IgD-negative memory B cell (primary cell): ENCODE results near the gene IFIT1. TPM values are rescaled to one million over a fixed set of nuclear protein-coding genes. Genes with fewer than 3 reads are reported as not detected.
"Not testable (repeated sequence)": the region's sequence is repeated elsewhere in the genome, so short reads cannot be mapped to it uniquely, and the experiment has no call there.

Source experiments
- H3K27ac Mint-ChIP-seq, 3 donors: one replicate each; pipeline ENCODE4 v1.8.0; 2020 to 2022; ENCODE audit warnings: mild to moderate bottlenecking in 3 of 3, mixed read lengths in 3 of 3, moderate library complexity in 1 of 3
- H3K27me3 Mint-ChIP-seq: one replicate; pipeline ENCODE4 v1.8.0; 2021; ENCODE audit warnings: mixed read lengths
- H3K36me3 Mint-ChIP-seq: one replicate; pipeline ENCODE4 v1.8.0; 2020; ENCODE audit warnings: mild to moderate bottlenecking, mixed read lengths
- H3K4me1 Mint-ChIP-seq, 3 donors: one replicate each; pipeline ENCODE4 v1.8.0; 2020 to 2022; ENCODE audit warnings: mixed read lengths in 3 of 3, mild to moderate bottlenecking in 1 of 3
- H3K4me3 Mint-ChIP-seq, 4 donors: one replicate each; pipeline ENCODE4 v1.8.0; 2020 to 2022; ENCODE audit warnings: mild to moderate bottlenecking in 4 of 4, mixed read lengths in 4 of 4, moderate library complexity in 3 of 4
- H3K9me3 Mint-ChIP-seq, 3 donors: one replicate each; pipeline ENCODE4 v1.8.0; 2020 to 2021; ENCODE audit warnings: mixed read lengths in 3 of 3, mild to moderate bottlenecking in 1 of 3
- polyA plus RNA-seq: library from polyadenylated mRNA; unstranded; fragments of 300-500 nt; fragmentation: Illumina TruSeq; gene quantifications from one replicate; pipeline ENCODE4 v1.2.3, GENCODE V29; 2021

The IFIT1 gene
- 8.5 TPM for polyA plus RNA-seq

DNA sequence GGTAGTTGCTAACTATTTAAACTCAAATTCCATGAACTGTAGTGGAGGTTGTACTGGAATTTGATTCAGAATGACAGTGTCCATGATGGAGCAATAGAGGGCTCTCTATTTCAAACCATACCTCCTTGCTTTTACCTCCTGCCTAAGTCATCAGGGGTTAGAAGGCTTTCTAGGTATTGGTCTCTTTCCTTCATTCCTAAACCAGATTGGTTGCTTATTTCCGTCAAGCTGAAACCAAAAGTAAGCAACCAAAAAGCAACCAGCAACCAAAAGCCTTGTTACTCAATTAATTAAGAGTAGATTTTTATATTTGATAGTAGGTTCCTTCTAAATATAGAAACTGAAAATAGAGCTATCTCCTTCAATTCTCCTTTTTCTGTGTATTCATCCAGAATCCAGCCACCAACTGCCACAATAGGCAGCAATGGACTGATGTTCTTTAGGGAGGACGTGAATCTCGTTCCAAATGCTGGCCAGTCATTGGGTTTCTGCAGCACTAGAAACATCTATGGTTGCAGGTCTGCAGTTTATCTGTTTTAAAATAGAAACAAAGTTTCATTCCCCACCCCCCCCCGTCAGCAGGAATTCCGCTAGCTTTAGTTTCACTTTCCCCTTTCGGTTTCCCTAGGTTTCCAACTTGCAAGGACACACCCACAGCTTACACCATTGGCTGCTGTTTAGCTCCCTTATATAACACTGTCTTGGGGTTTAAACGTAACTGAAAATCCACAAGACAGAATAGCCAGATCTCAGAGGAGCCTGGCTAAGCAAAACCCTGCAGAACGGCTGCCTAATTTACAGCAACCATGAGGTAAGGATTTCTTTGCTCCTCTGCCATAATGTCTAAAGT is at the start of gene IFIT1:
IFIT1 (plus strand) TSS at position 717 of the 850 bp plus-strand sequence; CDS start at position 807, 90 bp downstream.
- peaks cover 16 to 29% (median 24%) of the 10 kb centered on the region in 3 donors for H3K4me1 Mint-ChIP-seq
- H3K27me3 Mint-ChIP-seq = no peaks in the 10 kb centered on the region
- H3K27ac Mint-ChIP-seq = peak within 1 kb of the TSS; percentile 55 to 95 (median 84)

DNA sequence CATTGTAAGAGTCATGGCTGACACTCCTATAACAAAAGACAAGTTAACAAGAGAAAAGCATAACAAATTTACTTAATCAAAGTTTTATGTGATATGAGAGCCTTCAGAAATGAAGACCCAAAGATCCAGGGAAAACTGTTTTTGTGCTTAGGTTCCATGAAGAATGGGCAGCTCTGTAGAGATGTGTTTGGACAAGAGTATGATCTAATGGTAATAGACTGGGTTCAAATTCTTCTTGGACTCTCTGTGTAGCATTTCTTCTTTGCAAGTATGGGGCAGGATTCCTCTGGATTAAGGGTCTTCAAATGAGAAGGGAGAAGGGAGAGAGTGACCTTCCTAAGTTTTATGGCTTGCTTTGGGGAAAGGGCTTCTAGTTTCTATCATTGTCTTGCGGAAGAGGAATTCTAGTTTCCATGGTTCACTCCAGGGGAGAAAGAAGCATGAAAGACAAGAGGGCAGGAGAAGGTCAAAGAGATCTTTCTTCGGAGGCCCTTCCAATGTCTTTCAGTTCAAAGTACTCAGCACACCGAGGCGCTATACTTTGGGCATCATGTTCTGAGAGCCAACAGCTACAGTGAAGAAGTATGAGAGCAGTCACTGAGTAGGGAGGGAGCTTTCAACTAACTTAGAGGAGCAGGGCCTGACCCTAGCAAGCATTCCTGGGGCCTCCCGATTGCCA is 49.2 kb upstream of the IFIT1 start:
- no peak overlapping the region for H3K27ac Mint-ChIP-seq
- H3K36me3 Mint-ChIP-seq = peaks cover 10% of the 10 kb centered on the region
- peaks cover 0 to 1% (median 0%) of the 10 kb centered on the region in 3 donors for H3K9me3 Mint-ChIP-seq
- H3K27me3 Mint-ChIP-seq = no peaks in the 10 kb centered on the region
- H3K4me3 Mint-ChIP-seq = no peak overlapping the region
- peaks cover 6 to 12% (median 9%) of the 10 kb centered on the region in 3 donors for H3K4me1 Mint-ChIP-seq

More for the DNA sequence above, at the start of gene IFIT1:
- Mint-ChIP-seq H3K9me3 (no peaks in the 10 kb centered on the region), H3K4me3 (peak within 1 kb of the TSS; percentile 83 to 95 (median 90)), H3K36me3 (peaks cover 7% of the 10 kb centered on the region)

DNA sequence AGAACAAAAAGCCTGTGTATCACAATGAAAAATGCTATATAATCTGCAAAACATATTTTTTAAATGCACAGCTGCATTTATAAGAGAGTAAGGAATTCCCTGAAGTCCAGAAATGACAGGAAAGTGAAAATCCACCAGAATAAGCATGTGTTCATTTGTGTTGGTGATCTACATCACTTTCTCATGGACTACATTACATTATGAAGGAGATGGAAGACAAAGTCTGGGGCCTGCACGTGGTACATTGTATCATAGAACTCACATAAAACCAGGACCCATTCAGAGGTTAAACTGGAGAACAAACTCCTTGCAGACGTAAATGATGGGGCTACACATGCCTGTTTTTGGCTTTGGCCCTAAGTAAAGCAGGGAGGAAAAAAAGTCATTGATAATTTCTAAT is 48.3 kb upstream of the IFIT1 start:
- Mint-ChIP-seq H3K36me3 (peaks cover 9% of the 10 kb centered on the region), H3K27ac (no peak overlapping the region), H3K9me3 (no peaks in the 10 kb centered on the region), H3K27me3 (no peaks in the 10 kb centered on the region), H3K4me1 (peaks cover 11 to 17% (median 16%) of the 10 kb centered on the region in 3 donors), H3K4me3 (no peak overlapping the region)

- Mint-ChIP-seq H3K36me3 (peaks cover 3% of the 10 kb centered on the region), H3K4me1 (peaks cover 17 to 25% (median 20%) of the 10 kb centered on the region in 3 donors), H3K27ac (no peak overlapping the region), H3K4me3 (no peak overlapping the region), H3K9me3 (no peaks in the 10 kb centered on the region), H3K27me3 (no peaks in the 10 kb centered on the region)
Measured at GRCh38 chr10:89345367-89346000, 46.9 kb upstream of the IFIT1 start.

- Mint-ChIP-seq H3K36me3 (no peaks in the 10 kb centered on the region), H3K27ac (no peak overlapping the region), H3K9me3 (no peaks in the 10 kb centered on the region), H3K27me3 (no peaks in the 10 kb centered on the region), H3K4me3 (no peak overlapping the region), H3K4me1 (peaks cover 25 to 37% (median 32%) of the 10 kb centered on the region in 3 donors)
Measured at GRCh38 chr10:89346405-89347254, 45.8 kb upstream of the IFIT1 start.

DNA sequence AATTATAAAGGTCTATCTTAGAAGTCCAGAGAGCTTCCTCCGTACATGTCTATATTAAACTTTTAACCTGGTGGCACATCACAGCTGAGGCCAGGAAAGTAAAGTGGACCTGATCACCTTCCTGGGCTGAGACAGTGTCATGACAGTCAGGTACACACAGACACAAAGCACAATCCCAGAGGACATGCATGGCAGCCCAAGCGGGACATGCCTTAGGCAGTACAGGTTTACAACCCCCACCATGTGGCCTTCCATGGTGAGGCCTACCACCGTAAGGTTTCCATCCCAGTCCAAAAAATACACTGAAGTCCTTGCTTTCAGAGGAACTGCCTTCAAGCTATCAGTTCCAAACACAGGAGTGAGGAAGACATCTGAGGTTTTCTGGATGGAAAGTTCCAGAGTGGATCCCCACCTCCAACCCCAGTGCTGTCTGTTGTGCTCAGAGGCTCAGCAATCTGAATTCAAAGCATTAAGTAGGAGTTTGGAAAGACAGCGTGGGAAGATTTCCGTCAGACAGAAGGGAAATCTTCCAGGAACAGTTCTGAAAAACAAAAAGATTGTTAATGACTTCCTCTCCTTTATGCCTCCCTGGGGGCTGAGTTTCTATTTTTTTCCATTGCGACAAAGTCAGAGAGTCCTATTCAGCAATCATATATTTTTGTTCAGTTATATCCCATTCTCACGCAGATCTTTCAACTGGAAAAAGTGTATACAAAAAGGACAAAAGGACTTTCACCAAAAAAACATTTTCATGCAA is 44.5 kb upstream of the IFIT1 start:
- peaks cover 29 to 45% (median 42%) of the 10 kb centered on the region in 3 donors for H3K4me1 Mint-ChIP-seq
- H3K27me3 Mint-ChIP-seq = no peaks in the 10 kb centered on the region
- no peaks in the 10 kb centered on the region for H3K9me3 Mint-ChIP-seq
- H3K27ac Mint-ChIP-seq = no peak overlapping the region
- peak overlapping the region in 1 of 4 donors; percentile 42 for H3K4me3 Mint-ChIP-seq
- peaks cover 3% of the 10 kb centered on the region for H3K36me3 Mint-ChIP-seq

- Mint-ChIP-seq H3K36me3 (peaks cover 3% of the 10 kb centered on the region), H3K27ac (no peak overlapping the region), H3K9me3 (peaks cover 0 to 4% (median 3%) of the 10 kb centered on the region in 3 donors), H3K27me3 (no peaks in the 10 kb centered on the region), H3K4me1 (peaks cover 29 to 45% (median 43%) of the 10 kb centered on the region in 3 donors), H3K4me3 (peak overlapping the region in 1 of 4 donors; percentile 42)
Measured at GRCh38 chr10:89348481-89348880, 43.9 kb upstream of the IFIT1 start.

- Mint-ChIP-seq H3K27me3 (no peaks in the 10 kb centered on the region), H3K9me3 (peaks cover 0 to 5% (median 3%) of the 10 kb centered on the region in 3 donors), H3K4me3 (no peak overlapping the region), H3K27ac (no peak overlapping the region), H3K36me3 (peaks cover 4% of the 10 kb centered on the region), H3K4me1 (peaks cover 29 to 45% (median 43%) of the 10 kb centered on the region in 3 donors)
Measured at GRCh38 chr10:89348975-89349374, 43.4 kb upstream of the IFIT1 start.

- Mint-ChIP-seq H3K4me1 (peaks cover 29 to 45% (median 43%) of the 10 kb centered on the region in 3 donors), H3K27ac (peak overlapping the region in 1 of 3 donors; percentile 66), H3K4me3 (peak overlapping the region; percentile 31 to 91 (median 54))
- not testable (repeated sequence) for H3K36me3 Mint-ChIP-seq, H3K27me3 Mint-ChIP-seq, H3K9me3 Mint-ChIP-seq
Measured at GRCh38 chr10:89350631-89351315, 41.6 kb upstream of the IFIT1 start.

DNA sequence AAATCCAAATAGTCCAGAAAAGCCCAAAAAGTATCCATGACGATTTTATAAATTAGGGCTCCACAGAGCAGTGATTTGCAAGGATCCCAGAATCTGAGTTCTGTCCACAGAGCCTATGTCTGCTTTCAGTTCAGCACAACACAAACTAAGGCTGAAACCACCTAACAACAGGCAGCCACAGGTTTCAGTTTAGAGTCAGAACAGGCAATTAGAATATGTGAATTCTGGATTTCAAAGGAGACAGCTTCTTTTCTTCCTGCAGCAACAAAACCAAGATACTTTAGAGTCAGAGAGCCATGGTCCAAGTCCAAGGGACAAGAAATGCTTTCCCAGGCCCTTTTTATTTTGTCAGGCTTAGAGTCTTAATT is 41.0 kb upstream of the IFIT1 start:
- peaks cover 29 to 45% (median 43%) of the 10 kb centered on the region in 3 donors for H3K4me1 Mint-ChIP-seq
- H3K27me3 Mint-ChIP-seq = no peaks in the 10 kb centered on the region
- H3K27ac Mint-ChIP-seq = peak overlapping the region in 1 of 3 donors; percentile 66
- H3K4me3 Mint-ChIP-seq = peak overlapping the region; percentile 22 to 91 (median 54)
- H3K9me3 Mint-ChIP-seq = peaks cover 0 to 5% (median 3%) of the 10 kb centered on the region in 3 donors
- peaks cover 4% of the 10 kb centered on the region for H3K36me3 Mint-ChIP-seq

- Mint-ChIP-seq H3K27me3 (no peaks in the 10 kb centered on the region), H3K4me1 (peaks cover 27 to 43% (median 42%) of the 10 kb centered on the region in 3 donors), H3K9me3 (peaks cover 0 to 5% (median 3%) of the 10 kb centered on the region in 3 donors), H3K27ac (peak overlapping the region in 2 of 3 donors; percentile 48 to 66), H3K4me3 (peak overlapping the region in 2 of 4 donors; percentile 72 to 91), H3K36me3 (peaks cover 4% of the 10 kb centered on the region)
Measured at GRCh38 chr10:89351780-89352597, 40.4 kb upstream of the IFIT1 start.

- Mint-ChIP-seq H3K27ac (no peak overlapping the region), H3K4me3 (no peak overlapping the region), H3K4me1 (peaks cover 24 to 41% (median 36%) of the 10 kb centered on the region in 3 donors), H3K9me3 (peaks cover 0 to 5% (median 3%) of the 10 kb centered on the region in 3 donors), H3K36me3 (peaks cover 4% of the 10 kb centered on the region), H3K27me3 (no peaks in the 10 kb centered on the region)
Measured at GRCh38 chr10:89352802-89353201, 39.6 kb upstream of the IFIT1 start.
